Progenitor cell of endocrine pancreas (in vitro differentiated cells): Measurements from ENCODE around the gene TBC1D16. TPM values are rescaled to one million over a fixed set of nuclear protein-coding genes. Genes with fewer than 3 reads are reported as not detected.
"Not testable (repeated sequence)": the region's sequence is repeated elsewhere in the genome, so short reads cannot be mapped to it uniquely, and the experiment has no call there.

ENCODE experiments used
- DNase-seq: peaks from one replicate; pipeline ENCODE4 v3.0.0; 2021; ENCODE audit warnings: low spot score; ENCODE audit not compliant: unreplicated experiment
- H3K27ac Mint-ChIP-seq: 2 replicates; pipeline ENCODE4 v1.8.0; 2021; ENCODE audit warnings: mild to moderate bottlenecking, moderate library complexity, mixed read lengths
- H3K27me3 Mint-ChIP-seq: 2 replicates; pipeline ENCODE4 v1.8.0; 2021; ENCODE audit warnings: mixed read lengths
- H3K36me3 Mint-ChIP-seq: 2 replicates; pipeline ENCODE4 v1.8.0; 2022; ENCODE audit warnings: mixed read lengths; ENCODE audit not compliant: insufficient read depth
- H3K4me1 Mint-ChIP-seq: 2 replicates; pipeline ENCODE4 v1.8.0; 2021; ENCODE audit warnings: low read depth, mixed read lengths
- H3K4me3 Mint-ChIP-seq: 2 replicates; pipeline ENCODE4 v1.8.0; 2021; ENCODE audit warnings: low read depth, mild to moderate bottlenecking, moderate library complexity, mixed read lengths
- H3K9me3 Mint-ChIP-seq: 2 replicates; pipeline ENCODE4 v1.8.0; 2021; ENCODE audit warnings: low read depth, mixed read lengths
- total RNA-seq: library from RNA; stranded (reverse); gene quantifications from 2 replicates; pipeline ENCODE4 v1.2.1, GENCODE V29; 2021
- TF ChIP-seq, protein P1 (sequence below): fragments of 200-600 bp; sonication (generic); IDR thresholded peaks from one replicate; pipeline ENCODE4 v1.5.0; 2021; ENCODE audit warnings: antibody characterized with exemption, mild to moderate bottlenecking; ENCODE audit not compliant: unreplicated experiment

Gene TBC1D16
- total RNA-seq, 1 donor from 2014 or later, result 85.1 TPM

GRCh38 chr17:79956853-79957252, 78.8 kb downstream of the TBC1D16 start:
- TF ChIP-seq, protein P1, sequence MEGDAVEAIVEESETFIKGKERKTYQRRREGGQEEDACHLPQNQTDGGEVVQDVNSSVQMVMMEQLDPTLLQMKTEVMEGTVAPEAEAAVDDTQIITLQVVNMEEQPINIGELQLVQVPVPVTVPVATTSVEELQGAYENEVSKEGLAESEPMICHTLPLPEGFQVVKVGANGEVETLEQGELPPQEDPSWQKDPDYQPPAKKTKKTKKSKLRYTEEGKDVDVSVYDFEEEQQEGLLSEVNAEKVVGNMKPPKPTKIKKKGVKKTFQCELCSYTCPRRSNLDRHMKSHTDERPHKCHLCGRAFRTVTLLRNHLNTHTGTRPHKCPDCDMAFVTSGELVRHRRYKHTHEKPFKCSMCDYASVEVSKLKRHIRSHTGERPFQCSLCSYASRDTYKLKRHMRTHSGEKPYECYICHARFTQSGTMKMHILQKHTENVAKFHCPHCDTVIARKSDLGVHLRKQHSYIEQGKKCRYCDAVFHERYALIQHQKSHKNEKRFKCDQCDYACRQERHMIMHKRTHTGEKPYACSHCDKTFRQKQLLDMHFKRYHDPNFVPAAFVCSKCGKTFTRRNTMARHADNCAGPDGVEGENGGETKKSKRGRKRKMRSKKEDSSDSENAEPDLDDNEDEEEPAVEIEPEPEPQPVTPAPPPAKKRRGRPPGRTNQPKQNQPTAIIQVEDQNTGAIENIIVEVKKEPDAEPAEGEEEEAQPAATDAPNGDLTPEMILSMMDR, result no peak
- no peak for DNase-seq
- no peaks in the 10 kb centered on the region for H3K27me3 Mint-ChIP-seq
- H3K4me1 Mint-ChIP-seq, result peaks cover 24% of the 10 kb centered on the region
- H3K36me3 Mint-ChIP-seq, result peaks cover 8% of the 10 kb centered on the region
- H3K27ac Mint-ChIP-seq, result no peak overlapping the region
- no peak overlapping the region for H3K4me3 Mint-ChIP-seq
- peaks cover 2% of the 10 kb centered on the region for H3K9me3 Mint-ChIP-seq

DNA sequence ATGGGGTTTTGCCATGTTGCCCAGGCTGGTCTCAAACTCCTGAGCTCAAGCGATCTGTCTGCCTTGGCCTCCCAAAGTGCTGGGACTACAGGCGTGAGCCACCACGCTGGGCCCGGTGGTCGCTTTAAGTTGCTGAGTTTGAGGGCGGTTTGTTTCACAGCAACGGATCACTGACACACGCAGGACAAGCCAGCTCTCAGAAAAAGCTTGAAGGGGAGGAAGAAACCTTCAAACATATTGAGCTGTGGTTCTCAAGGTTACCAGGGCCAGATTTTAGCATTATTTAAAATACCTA, 79.3 kb downstream of the TBC1D16 start:
- not testable (repeated sequence) for DNase-seq, H3K4me3 Mint-ChIP-seq, H3K9me3 Mint-ChIP-seq, H3K27me3 Mint-ChIP-seq, H3K27ac Mint-ChIP-seq, H3K36me3 Mint-ChIP-seq
- peaks cover 27% of the 10 kb centered on the region for H3K4me1 Mint-ChIP-seq

DNA sequence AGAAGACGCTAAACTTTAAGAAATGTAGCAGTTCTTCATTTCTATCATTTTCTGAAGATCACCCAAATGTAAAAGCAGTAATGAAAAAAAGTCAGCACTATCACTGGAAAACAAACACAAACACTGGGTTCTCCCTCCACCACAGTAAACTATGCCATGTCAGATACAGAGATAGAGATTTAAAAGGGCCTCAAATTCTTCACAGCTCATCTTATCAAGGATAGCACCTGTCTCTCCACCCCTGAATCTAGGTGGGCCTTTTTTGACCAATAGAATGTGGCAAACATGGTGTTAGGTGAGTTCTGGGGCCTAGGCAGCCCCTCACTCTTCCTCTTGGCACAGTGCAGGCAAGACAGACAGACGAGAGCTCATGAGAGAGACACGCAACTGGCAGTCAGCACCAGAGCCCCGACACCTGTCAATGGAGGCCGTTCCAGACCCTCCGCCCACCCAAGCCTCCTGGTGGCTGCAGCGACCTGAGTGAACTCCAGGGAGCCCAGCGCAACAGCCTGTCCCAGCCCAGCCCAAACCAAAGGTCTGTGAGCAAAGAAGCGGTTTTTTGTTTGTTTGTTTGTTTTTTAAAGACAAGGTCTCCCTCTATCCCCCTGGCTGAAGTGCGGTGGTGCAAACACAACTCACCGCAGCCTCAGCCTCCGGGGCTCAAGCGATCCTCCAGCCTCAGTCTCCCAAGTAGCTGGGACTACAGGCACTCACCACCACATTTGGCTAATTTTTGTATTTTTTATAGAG, 79.8 kb downstream of the TBC1D16 start:
- H3K4me1 Mint-ChIP-seq, result peaks cover 33% of the 10 kb centered on the region
- peaks cover 2% of the 10 kb centered on the region for H3K36me3 Mint-ChIP-seq
- H3K27me3 Mint-ChIP-seq, result no peaks in the 10 kb centered on the region
- no peaks in the 10 kb centered on the region for H3K9me3 Mint-ChIP-seq
- no peak for DNase-seq
- H3K27ac Mint-ChIP-seq, result peak overlapping the region; percentile 90
- no peak overlapping the region for H3K4me3 Mint-ChIP-seq
- TF ChIP-seq, protein P1, result no peak

- H3K36me3 Mint-ChIP-seq, result no peaks in the 10 kb centered on the region
- H3K9me3 Mint-ChIP-seq, result no peaks in the 10 kb centered on the region
- peaks cover 39% of the 10 kb centered on the region for H3K4me1 Mint-ChIP-seq
- H3K4me3 Mint-ChIP-seq, result no peak overlapping the region
- no peak overlapping the region for H3K27ac Mint-ChIP-seq
- DNase-seq, result no peak
- no peaks in the 10 kb centered on the region for H3K27me3 Mint-ChIP-seq
- TF ChIP-seq, protein P1, result no peak
These were observed 80.5 kb downstream of the TBC1D16 start for GRCh38 chr17:79955167-79955549.

- TF ChIP-seq, protein P1, result no peak
- peaks cover 44% of the 10 kb centered on the region for H3K4me1 Mint-ChIP-seq
These were observed 81.1 kb downstream of the TBC1D16 start for GRCh38 chr17:79954281-79955166.

More at GRCh38 chr17:79954281-79955166, 81.1 kb downstream of the TBC1D16 start:
- no peak overlapping the region for H3K4me3 Mint-ChIP-seq
- peaks cover 4% of the 10 kb centered on the region for H3K36me3 Mint-ChIP-seq
- H3K27me3 Mint-ChIP-seq, result no peaks in the 10 kb centered on the region
- DNase-seq, result no peak
- H3K9me3 Mint-ChIP-seq, result no peaks in the 10 kb centered on the region
- H3K27ac Mint-ChIP-seq, result peak overlapping the region; percentile 18
